Measurements from ENCODE around the gene ZNF32. TPM values are rescaled to one million over a fixed set of nuclear protein-coding genes. Genes with fewer than 3 reads are reported as not detected.

Gene ZNF32
- total RNA-seq, 1 donor from 2014 or later = 32.5 TPM

- no peak for DNase-seq (ENCODE audit: low read depth in 2 of 2)
Measured at GRCh38 chr10:43681220-43681619, 32.5 kb upstream of the ZNF32 start.

GRCh38 chr10:43680035-43680434, 31.4 kb upstream of the ZNF32 start:
- peak in 1 of 2 donors; percentile 18 for DNase-seq (ENCODE audit: low read depth in 2 of 2)

- no peak for DNase-seq (ENCODE audit: low read depth in 2 of 2)
Measured at GRCh38 chr10:43679509-43679908, 30.8 kb upstream of the ZNF32 start.

- DNase-seq (ENCODE audit: low read depth in 2 of 2) = no peak
Measured at GRCh38 chr10:43678654-43679053, 30.0 kb upstream of the ZNF32 start.

GRCh38 chr10:43676901-43677300, 28.2 kb upstream of the ZNF32 start:
- no peak for DNase-seq (ENCODE audit: low read depth in 2 of 2)

GRCh38 chr10:43676331-43676730, 27.6 kb upstream of the ZNF32 start:
- DNase-seq (ENCODE audit: low read depth in 2 of 2) = no peak

- no peak for DNase-seq (ENCODE audit: low read depth in 2 of 2)
Measured at GRCh38 chr10:43674553-43675210, 26.0 kb upstream of the ZNF32 start.

- DNase-seq (ENCODE audit: low read depth in 2 of 2) = no peak
Measured at GRCh38 chr10:43673471-43673870, 24.8 kb upstream of the ZNF32 start.

- peak; percentile 73 to 82 for DNase-seq (ENCODE audit: low read depth in 2 of 2)
Measured at GRCh38 chr10:43671659-43672531, 23.2 kb upstream of the ZNF32 start.

GRCh38 chr10:43669386-43669785, 20.7 kb upstream of the ZNF32 start:
- DNase-seq (ENCODE audit: low read depth in 2 of 2) = no peak

- no peak for DNase-seq (ENCODE audit: low read depth in 2 of 2)
Measured at GRCh38 chr10:43667761-43668386, 19.2 kb upstream of the ZNF32 start.

GRCh38 chr10:43667317-43667731, 18.6 kb upstream of the ZNF32 start:
- DNase-seq (ENCODE audit: low read depth in 2 of 2) = peak; percentile 23 to 45

GRCh38 chr10:43666552-43666951, 17.9 kb upstream of the ZNF32 start:
- DNase-seq (ENCODE audit: low read depth in 2 of 2) = no peak

GRCh38 chr10:43665054-43665453, 16.4 kb upstream of the ZNF32 start:
- DNase-seq (ENCODE audit: low read depth in 2 of 2) = no peak

- no peak for DNase-seq (ENCODE audit: low read depth in 2 of 2)
Measured at GRCh38 chr10:43658227-43658626, 9.5 kb upstream of the ZNF32 start.

GRCh38 chr10:43655311-43655710, 6.6 kb upstream of the ZNF32 start:
- no peak for DNase-seq (ENCODE audit: low read depth in 2 of 2)

GRCh38 chr10:43653746-43654145, 5.1 kb upstream of the ZNF32 start:
- DNase-seq (ENCODE audit: low read depth in 2 of 2) = no peak

GRCh38 chr10:43649185-43649523, 473 bp upstream of the ZNF32 start:
- DNase-seq (ENCODE audit: low read depth in 2 of 2) = peak in 1 of 2 donors; percentile 27

- DNase-seq (ENCODE audit: low read depth in 2 of 2) = no peak
Measured at GRCh38 chr10:43648095-43648397, 635 bp downstream of the ZNF32 start.

- no peak for DNase-seq (ENCODE audit: low read depth in 2 of 2)
Measured at GRCh38 chr10:43647576-43647975, 1.1 kb downstream of the ZNF32 start.

GRCh38 chr10:43645866-43646265, 2.8 kb downstream of the ZNF32 start:
- DNase-seq (ENCODE audit: low read depth in 2 of 2) = no peak

- peak in 1 of 2 donors; percentile 11 for DNase-seq (ENCODE audit: low read depth in 2 of 2)
Measured at GRCh38 chr10:43644252-43644651, 4.4 kb downstream of the ZNF32 start.

GRCh38 chr10:43640603-43641002, 8.1 kb downstream of the ZNF32 start:
- DNase-seq (ENCODE audit: low read depth in 2 of 2) = peak in 1 of 2 donors; percentile 18
